ENCODE results near the gene TRMT44.
"Not testable (repeated sequence)": the region's sequence is repeated elsewhere in the genome, so short reads cannot be mapped to it uniquely, and the experiment has no call there.

The TRMT44 gene

GRCh38 chr4:8406887-8407286, 33.7 kb upstream of the TRMT44 start:
- not testable (repeated sequence) for DNase-seq (ENCODE audit: low read depth)

- no peak for DNase-seq (ENCODE audit: low read depth)
These were observed 33.3 kb upstream of the TRMT44 start for GRCh38 chr4:8407316-8407715.

GRCh38 chr4:8407756-8408155, 32.8 kb upstream of the TRMT44 start:
- no peak for DNase-seq (ENCODE audit: low read depth)

- DNase-seq (ENCODE audit: low read depth): peak; percentile 34
These were observed 31.1 kb upstream of the TRMT44 start for GRCh38 chr4:8409264-8410065.

GRCh38 chr4:8410066-8410625, 30.4 kb upstream of the TRMT44 start:
- no peak for DNase-seq (ENCODE audit: low read depth)

- no peak for DNase-seq (ENCODE audit: low read depth)
These were observed 29.8 kb upstream of the TRMT44 start for GRCh38 chr4:8410641-8411271.

GRCh38 chr4:8411351-8412180, 29.0 kb upstream of the TRMT44 start:
- DNase-seq (ENCODE audit: low read depth): no peak

- no peak for DNase-seq (ENCODE audit: low read depth)
These were observed 28.3 kb upstream of the TRMT44 start for GRCh38 chr4:8412288-8412687.

GRCh38 chr4:8414377-8414776, 26.2 kb upstream of the TRMT44 start:
- peak; percentile 22 for DNase-seq (ENCODE audit: low read depth)

- no peak for DNase-seq (ENCODE audit: low read depth)
These were observed 23.4 kb upstream of the TRMT44 start for GRCh38 chr4:8417071-8417614.

GRCh38 chr4:8419222-8420041, 21.1 kb upstream of the TRMT44 start:
- DNase-seq (ENCODE audit: low read depth): no peak

- DNase-seq (ENCODE audit: low read depth): not testable (repeated sequence)
These were observed 20.4 kb upstream of the TRMT44 start for GRCh38 chr4:8420151-8420550.

- DNase-seq (ENCODE audit: low read depth): no peak
These were observed 18.2 kb upstream of the TRMT44 start for GRCh38 chr4:8422327-8422726.

GRCh38 chr4:8422786-8423185, 17.8 kb upstream of the TRMT44 start:
- DNase-seq (ENCODE audit: low read depth): no peak

GRCh38 chr4:8427262-8427661, 13.3 kb upstream of the TRMT44 start:
- DNase-seq (ENCODE audit: low read depth): no peak

GRCh38 chr4:8427761-8428287, 12.8 kb upstream of the TRMT44 start:
- no peak for DNase-seq (ENCODE audit: low read depth)

GRCh38 chr4:8428288-8429097, 12.1 kb upstream of the TRMT44 start:
- DNase-seq (ENCODE audit: low read depth): peak; percentile 89

GRCh38 chr4:8431553-8431952, 9.0 kb upstream of the TRMT44 start:
- no peak for DNase-seq (ENCODE audit: low read depth)

- DNase-seq (ENCODE audit: low read depth): no peak
These were observed 7.4 kb upstream of the TRMT44 start for GRCh38 chr4:8433136-8433535.

Measured in activated T-helper 1 cell treated with Interleukin-2 at 50 U/mL for 16 hours (primary cell).